ENCODE data around the gene JCHAIN. TPM values are rescaled to one million over a fixed set of nuclear protein-coding genes. Genes with fewer than 3 reads are reported as not detected.

The JCHAIN gene
- total and polyA plus RNA-seq, 7 experiments from 2014 or later, result 0.81 to 223 (median 36.9) TPM; not detected in 3

DNA sequence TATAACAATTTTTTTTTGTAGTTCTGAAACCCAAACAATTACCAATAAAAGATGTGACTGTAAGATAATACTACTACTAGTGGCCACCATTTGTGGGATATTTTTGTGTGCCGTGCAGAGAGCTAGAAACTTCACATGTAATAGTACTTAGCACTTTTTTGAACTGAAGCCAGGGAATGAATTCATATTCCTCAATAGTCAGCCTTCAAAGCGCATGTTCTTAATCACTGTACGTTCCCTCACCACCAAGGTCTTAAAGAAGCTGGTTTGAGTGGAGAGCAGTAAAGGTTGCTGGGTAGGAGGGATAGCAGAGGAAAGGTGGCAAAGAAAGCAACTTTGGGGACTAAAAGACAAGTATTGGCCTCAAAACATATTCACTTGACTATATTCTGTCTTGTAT is 45.8 kb upstream of the JCHAIN start:
- Mint-ChIP-seq H3K27ac (peak overlapping the region in 6 of 9 donors; percentile 1 to 65 (median 24)), H3K4me1 (peaks cover 22 to 64% (median 44%) of the 10 kb centered on the region in 7 donors), H3K9me3 (no peaks in the 10 kb centered on the region), H3K27me3 (no peaks in the 10 kb centered on the region), H3K4me3 (peak overlapping the region in 6 of 10 donors; percentile 21 to 58 (median 33)), H3K36me3 (no peaks in the 10 kb centered on the region)
- DNase-seq (no peak), ATAC-seq (no peak)
- ChIA-PET CTCF (interaction anchor here (0.6 kb wide), 1 partner anchor 24 kb away, joined by 3 read pairs; the partner anchor contains the start of gene UTP3), POLR2A (interaction anchor here (1.2 to 1.9 kb wide), 3 partner anchors 10 to 22 kb away, joined by 4 to 11 read pairs (median 5); partner anchors contain the start of gene RUFY3)
- intact Hi-C loops (cut with micrococcal nuclease), result loop anchor here in 1 of 2 donors (1.0 kb wide), 1 partner anchor 10 kb away; no protein-coding TSS in a partner anchor
- H3K27ac ChIP-seq (ENCODE audit: low read depth, low read length), result no peak overlapping the region
- no peaks in the 10 kb centered on the region for H3K36me3 ChIP-seq (ENCODE audit: control insufficient read depth in 2 of 3, insufficient read depth in 3 of 3, low read length in 3 of 3)
- H3K27me3 ChIP-seq (ENCODE audit: control insufficient read depth in 2 of 2, insufficient read depth in 2 of 2, low read length in 2 of 2), result no peaks in the 10 kb centered on the region
- H3K4me3 ChIP-seq (ENCODE audit: low read length), result no peak overlapping the region
- H3K4me1 ChIP-seq (ENCODE audit: control insufficient read depth in 2 of 2, insufficient read depth in 2 of 2, low read length in 2 of 2), result peaks cover 0 to 17% of the 10 kb centered on the region in 2 donors
- no peaks in the 10 kb centered on the region for H3K9me3 ChIP-seq (ENCODE audit: control insufficient read depth in 2 of 3, low read length in 3 of 3)

GRCh38 chr4:70711599-70711998 is 45.3 kb upstream of the JCHAIN start:
- H3K27me3 ChIP-seq (ENCODE audit: control insufficient read depth in 2 of 2, insufficient read depth in 2 of 2, low read length in 2 of 2), result no peaks in the 10 kb centered on the region
- DNase-seq (no peak), ATAC-seq (no peak)
- H3K27me3 Mint-ChIP-seq, result no peaks in the 10 kb centered on the region
- peaks cover under 1 to 22% of the 10 kb centered on the region in 2 donors for H3K4me1 ChIP-seq (ENCODE audit: control insufficient read depth in 2 of 2, insufficient read depth in 2 of 2, low read length in 2 of 2)
- CTCF ChIA-PET, result no interaction called here
- no peaks in the 10 kb centered on the region for H3K9me3 Mint-ChIP-seq
- peak overlapping the region in 8 of 10 donors; percentile 3 to 58 (median 24) for H3K4me3 Mint-ChIP-seq
- no peaks in the 10 kb centered on the region for H3K36me3 Mint-ChIP-seq
- POLR2A ChIA-PET, result interaction anchor here (1.2 to 1.9 kb wide), 3 partner anchors 10 to 23 kb away, joined by 4 to 11 read pairs (median 5); partner anchors contain the start of gene RUFY3
- H3K9me3 ChIP-seq (ENCODE audit: control insufficient read depth in 2 of 3, low read length in 3 of 3), result no peaks in the 10 kb centered on the region
- no peak overlapping the region for H3K27ac ChIP-seq (ENCODE audit: low read depth, low read length)
- no peak overlapping the region for H3K4me3 ChIP-seq (ENCODE audit: low read length)
- H3K27ac Mint-ChIP-seq, result peak overlapping the region in 6 of 9 donors; percentile 1 to 65 (median 42)
- no peaks in the 10 kb centered on the region for H3K36me3 ChIP-seq (ENCODE audit: control insufficient read depth in 2 of 3, insufficient read depth in 3 of 3, low read length in 3 of 3)
- H3K4me1 Mint-ChIP-seq, result peaks cover 23 to 70% (median 49%) of the 10 kb centered on the region in 7 donors
- intact Hi-C loops (cut with micrococcal nuclease), result no loop called here

DNA sequence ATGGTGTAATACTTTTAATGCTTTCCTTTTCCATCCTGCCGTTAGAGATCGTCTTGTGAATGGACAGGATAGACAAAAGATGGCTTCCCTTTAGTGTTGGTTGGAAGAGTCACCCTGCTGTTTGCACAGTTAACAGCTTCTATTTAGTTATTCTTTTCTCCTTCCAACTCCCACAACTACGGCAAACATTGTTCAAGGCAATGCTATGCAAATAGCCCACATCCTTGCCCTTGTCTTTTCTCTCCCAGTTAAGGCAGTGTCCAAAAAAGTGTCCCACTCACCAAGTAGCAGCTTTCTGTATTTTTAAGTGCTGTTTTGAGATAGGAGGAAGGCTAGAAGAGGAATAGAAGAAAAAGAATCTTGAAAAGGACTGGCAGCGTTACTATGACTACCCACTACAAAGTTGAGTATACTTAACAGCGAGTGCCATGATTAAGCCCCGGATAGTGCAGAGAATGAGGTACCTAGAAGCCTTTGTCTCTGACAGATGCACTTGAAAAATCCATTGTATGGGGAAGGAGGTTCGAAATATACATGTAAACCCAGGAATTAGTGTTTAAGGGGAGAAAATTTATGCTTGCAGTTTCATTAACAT is 43.4 kb upstream of the JCHAIN start:
- peaks cover 25 to 76% (median 57%) of the 10 kb centered on the region in 7 donors for H3K4me1 Mint-ChIP-seq
- H3K4me1 ChIP-seq (ENCODE audit: control insufficient read depth in 2 of 2, insufficient read depth in 2 of 2, low read length in 2 of 2), result peaks cover 8 to 30% of the 10 kb centered on the region in 2 donors
- no peak overlapping the region for H3K4me3 ChIP-seq (ENCODE audit: low read length)
- H3K36me3 Mint-ChIP-seq, result no peaks in the 10 kb centered on the region
- no peak for ATAC-seq
- no peaks in the 10 kb centered on the region for H3K9me3 Mint-ChIP-seq
- intact Hi-C loops (cut with micrococcal nuclease), result no loop called here
- H3K27me3 Mint-ChIP-seq, result no peaks in the 10 kb centered on the region
- H3K36me3 ChIP-seq (ENCODE audit: control insufficient read depth in 2 of 3, insufficient read depth in 3 of 3, low read length in 3 of 3), result no peaks in the 10 kb centered on the region
- no peaks in the 10 kb centered on the region for H3K9me3 ChIP-seq (ENCODE audit: control insufficient read depth in 2 of 3, low read length in 3 of 3)
- ChIA-PET POLR2A (interaction anchor here (1.6 to 9.7 kb wide), 2 partner anchors 12 to 27 kb away, joined by 6 to 131 read pairs; partner anchors contain the start of gene RUFY3), CTCF (no interaction called here)
- H3K4me3 Mint-ChIP-seq, result peak overlapping the region in 4 of 10 donors; percentile 7 to 32 (median 10)
- no peaks in the 10 kb centered on the region for H3K27me3 ChIP-seq (ENCODE audit: control insufficient read depth in 2 of 2, insufficient read depth in 2 of 2, low read length in 2 of 2)
- H3K27ac ChIP-seq (ENCODE audit: low read depth, low read length), result no peak overlapping the region
- DNase-seq, result peak in 1 of 9 donors; percentile 46
- peak overlapping the region in 5 of 9 donors; percentile 1 to 63 (median 18) for H3K27ac Mint-ChIP-seq

GRCh38 chr4:70706516-70706915 is 40.2 kb upstream of the JCHAIN start:
- intact Hi-C loops (cut with micrococcal nuclease), result loop anchor here in 1 of 2 donors (1.0 kb wide), 1 partner anchor 8 kb away; no protein-coding TSS in a partner anchor
- Mint-ChIP-seq H3K27me3 (no peaks in the 10 kb centered on the region), H3K4me1 (peaks cover 21 to 55% (median 44%) of the 10 kb centered on the region in 7 donors), H3K27ac (peak overlapping the region; percentile 52 to 98 (median 93)), H3K36me3 (no peaks in the 10 kb centered on the region), H3K9me3 (no peaks in the 10 kb centered on the region), H3K4me3 (peak overlapping the region; percentile 82 to 96 (median 92))
- no peak for ATAC-seq
- H3K36me3 ChIP-seq (ENCODE audit: control insufficient read depth in 2 of 3, insufficient read depth in 3 of 3, low read length in 3 of 3), result no peaks in the 10 kb centered on the region
- H3K9me3 ChIP-seq (ENCODE audit: control insufficient read depth in 2 of 3, low read length in 3 of 3), result no peaks in the 10 kb centered on the region
- no peaks in the 10 kb centered on the region for H3K27me3 ChIP-seq (ENCODE audit: control insufficient read depth in 2 of 2, insufficient read depth in 2 of 2, low read length in 2 of 2)
- ChIA-PET POLR2A (interaction anchor here (1.0 to 11.3 kb wide), 12 partner anchors 9 to 287 kb away, joined by 3 to 174 read pairs (median 10); partner anchors contain the start of genes DCK, GRSF1, RUFY3 and UTP3), CTCF (interaction anchor here (0.6 to 4.1 kb wide), 8 partner anchors 8 to 1048 kb away, joined by 3 to 31 read pairs (median 6); partner anchors contain the start of gene UTP3)
- peak overlapping the region; percentile 87 for H3K4me3 ChIP-seq (ENCODE audit: low read length)
- H3K27ac ChIP-seq (ENCODE audit: low read depth, low read length), result peak overlapping the region; percentile 88
- peaks cover 12 to 25% of the 10 kb centered on the region in 2 donors for H3K4me1 ChIP-seq (ENCODE audit: control insufficient read depth in 2 of 2, insufficient read depth in 2 of 2, low read length in 2 of 2)
- DNase-seq, result no peak

DNA sequence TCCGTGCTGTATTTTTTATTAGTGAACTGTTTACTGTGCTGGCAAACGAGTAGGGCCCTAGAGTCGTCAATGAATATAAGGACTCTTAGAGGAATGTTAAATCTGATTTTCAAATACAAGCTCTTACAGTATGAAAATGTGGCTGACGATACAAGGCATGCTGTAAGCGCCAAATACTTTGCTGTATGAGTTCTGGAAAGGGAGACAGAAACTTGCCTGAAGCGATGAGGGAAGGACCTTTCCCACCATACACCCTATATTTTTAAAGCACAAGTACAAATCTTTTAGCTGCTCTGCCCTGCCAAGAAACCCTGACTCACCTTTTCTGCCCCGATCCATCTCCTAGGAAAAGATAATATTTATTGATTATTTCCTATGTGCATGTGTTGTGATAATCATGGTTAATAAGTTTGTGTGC is 39.7 kb upstream of the JCHAIN start:
- DNase-seq, result no peak
- CTCF ChIA-PET, result interaction anchor here (1.1 to 4.1 kb wide), 6 partner anchors 9 to 54 kb away, joined by 5 to 31 read pairs (median 12); partner anchors contain the start of gene UTP3
- Histone ChIP-seq H3K27me3 (ENCODE audit: control insufficient read depth in 2 of 2, insufficient read depth in 2 of 2, low read length in 2 of 2) (no peaks in the 10 kb centered on the region), H3K4me1 (ENCODE audit: control insufficient read depth in 2 of 2, insufficient read depth in 2 of 2, low read length in 2 of 2) (peaks cover 12 to 24% of the 10 kb centered on the region in 2 donors), H3K27ac (ENCODE audit: low read depth, low read length) (peak overlapping the region; percentile 88), H3K9me3 (ENCODE audit: control insufficient read depth in 2 of 3, low read length in 3 of 3) (no peaks in the 10 kb centered on the region), H3K36me3 (ENCODE audit: control insufficient read depth in 2 of 3, insufficient read depth in 3 of 3, low read length in 3 of 3) (no peaks in the 10 kb centered on the region), H3K4me3 (ENCODE audit: low read length) (peak overlapping the region; percentile 87)
- peak overlapping the region; percentile 82 to 96 (median 92) for H3K4me3 Mint-ChIP-seq
- no peaks in the 10 kb centered on the region for H3K27me3 Mint-ChIP-seq
- intact Hi-C loops (cut with micrococcal nuclease), result loop anchor here in 1 of 2 donors (1.0 kb wide), 1 partner anchor 8 kb away; no protein-coding TSS in a partner anchor
- POLR2A ChIA-PET, result interaction anchor here (1.0 to 11.3 kb wide), 13 partner anchors 9 to 288 kb away, joined by 3 to 174 read pairs (median 7); partner anchors contain the start of genes DCK, GRSF1, MOB1B and RUFY3
- no peak for ATAC-seq
- no peaks in the 10 kb centered on the region for H3K36me3 Mint-ChIP-seq
- peak overlapping the region; percentile 84 to 98 (median 93) for H3K27ac Mint-ChIP-seq
- peaks cover 21 to 51% (median 39%) of the 10 kb centered on the region in 7 donors for H3K4me1 Mint-ChIP-seq
- no peaks in the 10 kb centered on the region for H3K9me3 Mint-ChIP-seq
